ENCODE data around the gene PCA3.

The PCA3 gene

GRCh38 chr9:76758476-76758875, 5.8 kb upstream of the PCA3 start:
- no peak for DNase-seq

GRCh38 chr9:76759732-76760131, 4.5 kb upstream of the PCA3 start:
- peak; percentile 26 for DNase-seq

DNA sequence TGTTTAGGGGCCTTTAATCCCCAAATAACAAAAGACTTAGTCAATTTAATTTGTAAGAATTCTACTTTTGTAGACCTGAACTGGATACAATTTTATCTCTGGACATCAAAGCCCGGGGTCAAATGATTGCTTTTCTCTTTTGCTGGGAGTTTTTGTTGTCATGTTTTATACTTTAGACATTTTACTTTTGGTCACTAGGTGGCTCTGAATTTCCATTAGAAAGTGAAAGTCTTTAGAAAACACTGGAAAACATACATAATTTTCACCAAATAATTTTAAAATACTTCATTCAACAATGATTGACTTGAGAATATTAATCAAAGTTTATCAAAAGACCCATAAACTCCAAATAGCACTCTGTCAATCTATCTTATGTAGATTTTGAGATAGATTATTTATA, 2.8 kb upstream of the PCA3 start:
- DNase-seq: no peak

DNA sequence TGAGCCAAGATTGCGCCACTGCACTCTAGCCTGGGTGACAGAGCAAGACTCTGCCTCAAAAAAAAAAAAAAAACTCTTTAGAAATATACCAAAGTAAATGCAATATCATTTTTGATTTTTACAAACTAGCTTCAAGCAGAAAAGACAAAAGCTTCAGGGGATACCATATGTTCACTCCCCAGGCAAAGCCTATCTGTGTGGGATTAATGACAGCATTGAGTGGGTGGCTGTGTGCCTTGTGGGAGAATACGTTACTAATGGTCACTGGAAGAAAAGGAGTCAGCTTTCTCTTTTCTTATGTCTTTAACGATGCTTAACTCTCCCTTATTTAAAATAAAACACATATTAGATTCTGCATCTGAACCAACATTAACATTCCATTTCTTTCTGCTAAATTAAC, 1.9 kb downstream of the PCA3 start:
- no peak for DNase-seq

DNA sequence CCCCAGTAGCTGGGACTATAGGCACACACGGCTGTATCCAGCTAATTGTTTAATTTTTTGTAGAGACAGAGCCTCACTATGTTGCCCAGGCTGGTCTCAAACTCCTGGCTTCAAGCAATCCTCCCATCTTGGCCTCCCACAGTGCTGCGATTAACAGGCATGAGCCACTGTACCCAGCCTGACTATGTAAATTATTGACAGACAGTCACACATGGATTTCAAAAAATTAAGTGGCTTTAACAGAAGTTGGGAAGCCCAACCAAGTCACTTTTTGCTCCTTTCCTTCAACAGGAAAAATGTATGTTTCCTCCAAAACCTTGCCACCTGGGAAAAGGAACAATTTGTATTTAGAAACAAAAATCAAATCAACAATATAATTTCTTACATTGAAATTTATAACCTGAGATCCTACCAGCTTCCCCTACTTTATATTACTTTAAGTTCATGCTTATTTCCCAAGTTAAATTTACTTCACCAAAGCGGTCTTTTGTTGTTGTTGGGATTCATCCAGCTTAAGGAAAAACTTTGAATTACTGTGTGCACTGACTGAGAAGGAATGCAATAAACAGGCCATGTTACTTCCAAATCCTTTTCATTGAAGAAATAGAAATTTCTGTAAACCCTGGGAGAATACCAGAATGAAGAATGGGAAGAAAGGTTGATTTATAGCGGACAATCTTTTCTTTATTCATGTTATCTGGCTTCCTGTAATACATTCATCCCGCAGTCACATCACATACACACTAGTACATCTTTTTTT, 8.6 kb downstream of the PCA3 start:
- DNase-seq: no peak

DNA sequence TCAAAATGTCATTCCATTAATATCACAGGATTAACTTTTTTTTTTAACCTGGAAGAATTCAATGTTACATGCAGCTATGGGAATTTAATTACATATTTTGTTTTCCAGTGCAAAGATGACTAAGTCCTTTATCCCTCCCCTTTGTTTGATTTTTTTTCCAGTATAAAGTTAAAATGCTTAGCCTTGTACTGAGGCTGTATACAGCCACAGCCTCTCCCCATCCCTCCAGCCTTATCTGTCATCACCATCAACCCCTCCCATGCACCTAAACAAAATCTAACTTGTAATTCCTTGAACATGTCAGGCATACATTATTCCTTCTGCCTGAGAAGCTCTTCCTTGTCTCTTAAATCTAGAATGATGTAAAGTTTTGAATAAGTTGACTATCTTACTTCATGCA, 20.6 kb downstream of the PCA3 start:
- no peak for DNase-seq

DNA sequence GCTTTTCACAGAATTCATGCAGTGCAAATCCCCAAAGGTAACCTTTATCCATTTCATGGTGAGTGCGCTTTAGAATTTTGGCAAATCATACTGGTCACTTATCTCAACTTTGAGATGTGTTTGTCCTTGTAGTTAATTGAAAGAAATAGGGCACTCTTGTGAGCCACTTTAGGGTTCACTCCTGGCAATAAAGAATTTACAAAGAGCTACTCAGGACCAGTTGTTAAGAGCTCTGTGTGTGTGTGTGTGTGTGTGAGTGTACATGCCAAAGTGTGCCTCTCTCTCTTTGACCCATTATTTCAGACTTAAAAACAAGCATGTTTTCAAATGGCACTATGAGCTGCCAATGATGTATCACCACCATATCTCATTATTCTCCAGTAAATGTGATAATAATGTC, 21.3 kb downstream of the PCA3 start:
- no peak for DNase-seq

DNA sequence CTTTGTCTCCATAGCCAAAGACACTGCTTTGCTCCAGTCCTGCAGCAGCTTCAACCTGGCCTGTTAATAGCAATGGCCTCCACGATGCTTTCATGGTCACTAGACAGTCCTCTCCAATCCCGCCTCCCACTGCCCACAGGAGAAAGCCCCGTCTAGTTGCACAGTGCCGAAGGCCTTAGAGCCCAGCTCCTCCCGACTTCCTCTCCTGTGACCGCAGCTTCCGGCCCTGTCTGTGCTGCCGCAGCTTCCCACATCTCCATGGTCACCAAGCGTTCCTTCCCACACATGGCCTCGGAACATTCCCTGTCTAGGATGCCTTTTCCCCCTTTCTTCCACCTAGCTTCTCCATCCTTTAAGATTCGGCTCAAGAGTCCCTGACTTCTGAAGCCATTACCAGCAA, 23.4 kb downstream of the PCA3 start:
- no peak for DNase-seq

- no peak for DNase-seq
These were observed 25.6 kb downstream of the PCA3 start for GRCh38 chr9:76789840-76790239.

DNA sequence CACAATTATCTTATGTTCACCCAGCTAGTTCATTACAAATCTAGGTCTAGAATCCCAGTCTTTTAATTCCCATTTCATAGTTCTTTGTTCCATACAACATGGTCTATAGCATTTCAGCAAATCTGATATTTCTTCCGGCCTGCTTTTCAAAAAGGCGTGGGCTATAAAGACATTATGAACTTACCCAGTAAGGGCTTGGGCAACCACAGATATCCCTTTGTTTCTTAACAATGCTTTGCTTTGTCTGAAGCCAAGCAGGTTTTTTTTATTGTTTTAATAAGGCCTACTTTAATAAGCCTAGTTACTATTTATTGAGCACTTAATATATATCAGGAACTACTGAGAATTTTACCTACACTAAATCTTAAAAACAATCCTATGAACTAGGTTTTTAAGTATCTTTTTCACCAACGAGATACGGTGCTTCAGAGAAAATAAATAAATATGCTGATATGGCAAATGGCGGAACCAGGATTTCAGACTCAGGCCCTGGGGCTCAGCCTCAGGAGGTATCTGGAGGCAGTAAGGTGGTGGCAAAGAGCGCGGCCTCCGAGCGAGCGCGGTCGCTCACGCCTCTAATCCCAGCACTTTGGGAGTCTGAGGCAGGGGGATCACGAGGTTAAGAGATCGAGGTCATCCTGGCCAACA, 29.7 kb downstream of the PCA3 start:
- no peak for DNase-seq

DNA sequence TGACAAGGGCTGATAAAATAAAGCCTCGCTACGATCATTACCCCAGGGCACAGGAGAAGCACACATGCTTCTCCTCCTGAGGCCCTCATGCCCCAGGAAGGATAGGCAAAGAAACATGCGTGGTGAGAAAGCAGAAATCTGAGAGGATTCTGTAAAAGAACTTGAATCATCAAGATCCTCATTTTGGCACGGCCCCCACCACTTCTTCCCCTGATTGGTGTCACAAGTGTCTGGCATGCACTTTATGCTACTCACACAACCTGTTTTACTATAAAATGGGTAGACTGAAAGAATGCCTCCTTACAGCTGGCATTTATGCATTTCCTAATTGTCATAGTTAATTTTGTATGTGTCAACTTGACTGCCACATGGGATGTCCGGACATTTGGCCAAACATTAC, 32.1 kb downstream of the PCA3 start:
- no peak for DNase-seq

DNA sequence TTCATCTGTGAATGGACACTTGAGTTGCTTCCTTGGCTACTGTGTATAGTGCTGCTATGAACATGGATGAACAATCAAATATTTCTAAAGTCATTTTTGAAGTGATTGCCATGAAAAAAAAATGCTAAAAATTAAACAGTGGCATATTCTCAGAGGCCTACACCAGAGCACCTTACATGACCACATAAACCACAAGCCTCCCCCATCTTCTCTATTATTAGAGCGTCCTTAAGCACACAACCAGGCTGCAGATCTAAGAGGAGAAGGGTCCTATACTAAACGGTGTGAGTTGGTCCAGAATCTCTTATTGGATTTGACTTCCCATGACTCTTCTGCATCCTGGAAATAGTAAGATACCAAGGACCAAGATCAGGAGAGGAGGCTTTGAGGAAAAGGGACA, 34.3 kb downstream of the PCA3 start:
- DNase-seq: no peak

- no peak for DNase-seq
These were observed 35.2 kb downstream of the PCA3 start for GRCh38 chr9:76799473-76799872.

- no peak for DNase-seq
These were observed 36.7 kb downstream of the PCA3 start for GRCh38 chr9:76800901-76801300.

DNA sequence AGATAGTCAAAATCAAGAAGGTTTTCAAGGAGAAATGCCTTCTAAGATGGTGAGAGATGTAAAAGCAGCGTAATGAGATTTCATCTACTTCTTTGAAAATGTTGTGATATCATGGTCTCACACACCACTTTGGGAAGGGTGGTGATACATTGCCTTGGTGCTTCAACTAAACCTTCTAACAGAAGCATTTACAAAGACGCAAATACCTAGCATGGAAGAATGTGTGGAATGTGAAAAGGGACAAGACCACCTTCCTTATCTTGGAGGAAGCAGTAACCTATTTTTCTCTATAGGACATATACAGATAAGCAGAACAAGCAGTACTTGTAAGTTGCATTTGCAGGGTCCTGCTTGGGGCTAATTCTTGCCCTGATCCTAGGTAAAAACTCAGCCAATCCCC, 38.8 kb downstream of the PCA3 start:
- DNase-seq: no peak

- no peak for DNase-seq
These were observed 39.5 kb downstream of the PCA3 start for GRCh38 chr9:76803762-76804161.

DNA sequence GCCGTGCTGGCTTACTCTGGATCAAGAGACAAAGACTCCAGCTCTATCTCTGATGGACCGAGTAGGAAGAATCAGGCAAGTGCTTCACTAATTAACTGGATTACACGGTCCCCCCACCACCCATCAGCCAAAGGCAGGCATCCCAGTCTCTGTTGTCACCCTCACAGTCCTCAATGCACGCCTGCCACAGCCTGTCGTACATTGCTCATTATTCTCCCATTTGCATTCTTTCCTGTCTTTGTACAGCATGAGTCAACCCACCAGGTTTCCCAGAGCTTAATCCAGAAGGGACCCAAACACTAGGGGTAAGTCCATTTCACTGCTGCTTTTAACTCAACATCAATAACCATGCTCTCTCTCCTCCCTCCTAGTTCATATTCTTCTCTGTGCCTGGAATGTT, 44.4 kb downstream of the PCA3 start:
- no peak for DNase-seq

- peak; percentile 40 for DNase-seq
These were observed 46.2 kb downstream of the PCA3 start for GRCh38 chr9:76810377-76810957.

DNA sequence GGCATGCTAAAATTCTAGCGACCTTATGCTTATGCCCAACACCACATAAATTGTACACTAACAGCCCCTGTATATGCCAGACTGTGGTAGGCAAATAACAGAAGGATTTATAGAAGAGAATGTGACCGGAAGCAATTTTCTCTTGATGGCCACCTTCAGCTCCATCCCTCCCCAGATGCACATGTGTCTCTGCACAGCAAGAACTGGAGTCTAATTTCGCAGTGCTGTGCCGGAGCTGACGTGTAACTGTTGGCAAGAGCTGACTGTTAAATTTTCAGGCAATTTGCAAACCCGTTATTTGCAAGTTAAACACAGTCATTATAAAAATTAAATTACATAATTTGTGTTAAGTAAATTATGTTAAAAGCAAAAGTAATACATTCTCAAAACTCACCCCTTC, 48.4 kb downstream of the PCA3 start:
- no peak for DNase-seq

GRCh38 chr9:76817489-76817888, 53.3 kb downstream of the PCA3 start:
- DNase-seq: no peak

DNA sequence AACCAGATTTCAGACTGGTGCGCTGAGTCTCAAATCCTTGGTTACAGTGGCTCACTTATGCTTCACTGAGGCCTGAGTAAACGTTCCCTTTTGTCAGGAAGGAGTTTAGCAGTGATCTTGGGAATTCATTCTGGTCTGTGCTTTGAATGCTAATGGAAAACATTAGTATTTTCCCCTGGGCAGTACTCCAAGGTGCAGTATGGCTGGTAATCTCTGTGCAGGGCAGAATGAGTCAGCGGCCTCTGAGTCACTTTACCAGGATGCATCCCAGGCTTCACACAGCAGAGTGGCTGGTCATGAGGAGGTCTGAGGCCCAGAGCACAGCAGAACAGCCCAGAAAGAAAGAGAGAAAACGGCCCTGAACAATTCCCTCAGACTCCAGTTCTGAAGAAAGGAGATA, 54.0 kb downstream of the PCA3 start:
- DNase-seq: peak; percentile 62

- no peak for DNase-seq
These were observed 56.2 kb downstream of the PCA3 start for GRCh38 chr9:76820431-76820830.

DNA sequence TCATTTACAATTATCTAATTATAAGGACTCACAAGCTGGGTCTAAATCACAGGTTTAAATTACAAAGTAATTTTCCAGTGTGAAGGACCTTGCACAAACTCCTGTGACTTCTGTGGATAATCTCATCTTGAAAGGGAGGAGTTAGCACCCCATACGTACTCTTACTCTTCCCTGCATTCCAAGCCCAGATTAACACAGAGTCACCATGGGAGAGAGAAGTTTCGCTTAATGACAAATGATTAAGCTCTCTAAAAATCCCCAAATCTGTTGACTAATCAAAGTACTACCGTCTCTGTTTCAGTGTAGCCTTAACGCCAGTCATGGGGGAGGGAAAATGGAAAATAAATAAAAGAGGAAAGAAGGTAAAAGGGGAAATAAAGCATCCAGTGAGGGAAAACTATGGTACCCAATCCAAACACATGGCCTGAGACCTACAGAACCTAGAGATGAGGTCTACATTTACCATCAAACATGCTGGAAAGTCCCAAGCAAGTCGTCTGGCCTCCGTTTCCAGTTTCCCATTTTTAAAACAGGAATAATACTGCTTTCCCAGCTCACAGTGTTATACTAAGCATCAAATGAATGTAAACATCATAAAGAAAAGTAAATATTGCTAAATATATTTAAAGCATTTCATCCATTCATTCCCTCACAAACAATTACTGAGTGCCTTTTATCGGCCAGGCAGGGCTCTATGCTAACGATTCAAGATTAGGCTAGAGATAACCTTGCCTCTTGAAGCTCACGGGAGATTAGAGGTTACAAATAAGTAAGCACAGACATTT, 63.2 kb downstream of the PCA3 start:
- DNase-seq: no peak

GRCh38 chr9:76828447-76828846, 64.2 kb downstream of the PCA3 start:
- no peak for DNase-seq

All from femur (tissue), 1 donor.